OCI-LY7 (cell line): ENCODE data around the gene KIAA0232. TPM values are rescaled to one million over a fixed set of nuclear protein-coding genes. Genes with fewer than 3 reads are reported as not detected.

ENCODE experiments used
- BruUV-seq: library from RNA; stranded (reverse); fragments of 400-500 nt; replicated peaks from 2 replicates; lab custom pipeline; 2021; lab: Mats Ljungman, UMichigan
- CTCF ChIA-PET: fragments of 300-600 bp; sonication (Branson Sonifier 250); formaldehyde crosslinking; loops from one replicate; lab custom pipeline; 2022; ENCODE audit warnings: antibody characterized with exemption; ENCODE audit not compliant: unreplicated experiment; lab: Charles Lee
- POLR2A ChIA-PET: fragments of 300-600 bp; sonication (Branson Sonifier 250); formaldehyde crosslinking; loops from one replicate; lab custom pipeline; 2022; ENCODE audit warnings: antibody characterized with exemption; lab: Charles Lee
- DNase-seq: peaks from one replicate; pipeline ENCODE4 v3.0.0-alpha.2; 2015; ENCODE audit warnings: low spot score
- H2AFZ ChIP-seq: fragments of 200-600 bp; sonication (generic), shearing (Covaris generic); 2 replicates; pipeline ENCODE4 v1.6.1; 2014; ENCODE audit warnings: mild to moderate bottlenecking, antibody characterized with exemption, low read length, moderate library complexity
- H3K27ac ChIP-seq: fragments of 200-600 bp; sonication (generic); 2 replicates; pipeline ENCODE4 v1.5.1; 2014; ENCODE audit warnings: mixed run types, low read depth, mild to moderate bottlenecking, moderate library complexity, low read length, inconsistent platforms; ENCODE audit not compliant: poor library complexity, severe bottlenecking
- H3K36me3 ChIP-seq: fragments of 200-600 bp; sonication (generic); 2 replicates; pipeline ENCODE4 v1.6.1; 2014; ENCODE audit warnings: mild to moderate bottlenecking, antibody characterized with exemption, low read length, moderate library complexity, mixed read lengths; ENCODE audit not compliant: insufficient read depth
- H3K4me1 ChIP-seq: fragments of 200-600 bp; sonication (generic); 2 replicates; pipeline ENCODE4 v1.5.1; 2014; ENCODE audit warnings: mild to moderate bottlenecking, low read length; ENCODE audit not compliant: insufficient read depth, poor library complexity, severe bottlenecking
- H3K4me2 ChIP-seq: fragments of 200-600 bp; sonication (generic); 2 replicates; pipeline ENCODE4 v1.6.1; 2014; ENCODE audit warnings: mild to moderate bottlenecking, low read length
- H3K4me3 ChIP-seq: fragments of 200-600 bp; sonication (generic); 2 replicates; pipeline ENCODE4 v1.5.1; 2014; ENCODE audit warnings: mild to moderate bottlenecking, low read depth, low read length; ENCODE audit not compliant: poor library complexity, severe bottlenecking
- H3K79me2 ChIP-seq: fragments of 200-600 bp; sonication (generic); 2 replicates; pipeline ENCODE4 v1.6.1; 2016; ENCODE audit warnings: low read depth, mild to moderate bottlenecking, low read length, moderate library complexity, mixed read lengths; ENCODE audit not compliant: insufficient read depth
- H3K9me2 ChIP-seq: fragments of 200-600 bp; sonication (generic); 2 replicates; pipeline ENCODE4 v1.6.1; 2016; ENCODE audit warnings: mild to moderate bottlenecking, low read length, mixed read lengths; ENCODE audit not compliant: insufficient read depth
- H3K9me3 ChIP-seq: fragments of 200-600 bp; sonication (generic); 2 replicates; pipeline ENCODE4 v1.6.1; 2014; ENCODE audit warnings: mild to moderate bottlenecking, mixed run types, low read length, mixed read lengths
- H4K20me1 ChIP-seq: fragments of 200-600 bp; sonication (generic); 2 replicates; pipeline ENCODE4 v1.6.1; 2014; ENCODE audit warnings: mild to moderate bottlenecking, antibody characterized with exemption, low read length, moderate library complexity, mixed read lengths; ENCODE audit not compliant: insufficient read depth
- CTCF ChIP-seq: fragments of 200-600 bp; sonication (generic); conservative IDR thresholded peaks from 2 replicates; pipeline ENCODE4 v1.5.1; 2014; ENCODE audit warnings: mild to moderate bottlenecking, antibody characterized with exemption, low read length, moderate library complexity, mixed read lengths
- EZH2phosphoT487 ChIP-seq: fragments of 200-600 bp; sonication (generic); IDR thresholded peaks from 2 replicates; pipeline ENCODE4 v1.6.1; 2018; ENCODE audit warnings: low read depth, borderline replicate concordance, mild to moderate bottlenecking, mixed run types, antibody characterized with exemption, low read length, moderate library complexity, mixed read lengths
- intact Hi-C: fragments of 100-400 bp; cut with micrococcal nuclease; formaldehyde crosslinking; loops from one replicate; pipeline ENCODE4 v1.10.0; 2022; ENCODE audit not compliant: unreplicated experiment
- total RNA-seq, 2 experiments: library from RNA; depleted of rRNA in 1 of 2; stranded (reverse); fragments of >200 nt in 1 of 2; shearing (Covaris generic) in 1 of 2; gene quantifications; 2 replicates each; pipeline ENCODE4 v1.2.3, GENCODE V29; 2014 to 2022

KIAA0232 gene
- total RNA-seq, 2 experiments from 2014 or later: 7.5 to 13.5 TPM

GRCh38 chr4:6812766-6813165 lies 30.2 kb downstream of the KIAA0232 start:
- intact Hi-C loops: no loop called here
- TF ChIP-seq EZH2phosphoT487: no peak
- TF ChIP-seq CTCF: no peak
- Histone ChIP-seq H3K4me3 (no peak overlapping the region), H3K79me2 (no peaks in the 10 kb centered on the region), H3K9me3 (no peaks in the 10 kb centered on the region), H3K27ac (no peak overlapping the region), H4K20me1 (no peaks in the 10 kb centered on the region), H3K36me3 (no peaks in the 10 kb centered on the region), H3K4me2 (no peak overlapping the region), H3K4me1 (peaks cover 5% of the 10 kb centered on the region), H3K9me2 (no peaks in the 10 kb centered on the region), H2AFZ (no peak overlapping the region)
- DNase-seq: no peak
- no TSS peak for BruUV-seq
- CTCF ChIA-PET: no interaction called here
- POLR2A ChIA-PET: interaction anchor here (0.7 kb wide), 1 partner anchor 25 kb away, joined by 3 read pairs; no protein-coding TSS in a partner anchor

- Histone ChIP-seq H2AFZ (no peak overlapping the region), H3K4me1 (peaks cover 5% of the 10 kb centered on the region), H3K9me2 (no peaks in the 10 kb centered on the region), H3K27ac (no peak overlapping the region), H3K4me3 (no peak overlapping the region), H3K36me3 (peaks cover 6% of the 10 kb centered on the region), H4K20me1 (no peaks in the 10 kb centered on the region), H3K79me2 (no peaks in the 10 kb centered on the region), H3K9me3 (peaks cover 5% of the 10 kb centered on the region; the same call in 1 of the 2 replicates), H3K4me2 (no peak overlapping the region)
- TF ChIP-seq EZH2phosphoT487 (no peak), CTCF (no peak)
- intact Hi-C loops: no loop called here
- no TSS peak for BruUV-seq
- ChIA-PET POLR2A (no interaction called here), CTCF (no interaction called here)
- DNase-seq: no peak
Observed at GRCh38 chr4:6813725-6814124, 31.2 kb downstream of the KIAA0232 start.

- BruUV-seq: no TSS peak
- no peak for TF ChIP-seq EZH2phosphoT487
- no peak for TF ChIP-seq CTCF
- no peak overlapping the region for H3K4me2 ChIP-seq
- CTCF ChIA-PET: no interaction called here
- no peaks in the 10 kb centered on the region for H3K79me2 ChIP-seq
- DNase-seq: no peak
- H3K9me2 ChIP-seq: no peaks in the 10 kb centered on the region
- H3K27ac ChIP-seq: no peak overlapping the region
- POLR2A ChIA-PET: interaction anchor here (0.7 to 1.0 kb wide), 3 partner anchors 9 to 167 kb away, joined by 3 to 4 read pairs (median 3); no protein-coding TSS in a partner anchor
- H2AFZ ChIP-seq: no peak overlapping the region
- peaks cover 19% of the 10 kb centered on the region; the same call in 1 of the 2 replicates for H3K9me3 ChIP-seq
- H3K4me1 ChIP-seq: peaks cover 5% of the 10 kb centered on the region
- no peaks in the 10 kb centered on the region for H4K20me1 ChIP-seq
- H3K4me3 ChIP-seq: no peak overlapping the region
- intact Hi-C loops: no loop called here
- peaks cover 8% of the 10 kb centered on the region for H3K36me3 ChIP-seq
Observed at GRCh38 chr4:6815029-6815836, 32.7 kb downstream of the KIAA0232 start.
